ENCODE data around the gene SLX4IP.

The SLX4IP gene

DNA sequence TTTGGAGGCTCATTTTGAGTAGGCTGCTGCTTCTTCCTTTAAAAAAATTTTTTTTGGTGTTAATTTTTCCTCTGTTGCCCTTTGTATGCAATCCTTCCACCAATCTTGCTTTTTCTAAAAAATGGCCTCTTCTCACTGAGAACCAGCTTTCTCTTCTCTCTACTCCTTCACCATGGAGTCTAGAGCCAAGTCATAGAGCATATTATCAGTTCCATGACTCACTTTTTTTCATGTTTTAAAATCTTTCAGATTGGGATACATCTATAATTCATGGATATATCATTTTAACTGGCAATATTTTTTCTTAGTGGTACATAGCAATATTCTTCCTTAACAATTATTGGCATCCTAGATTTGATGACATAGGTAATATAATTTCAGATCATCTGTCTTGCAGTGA lies 62.7 kb downstream of the SLX4IP start:
- DNase-seq = no peak

DNA sequence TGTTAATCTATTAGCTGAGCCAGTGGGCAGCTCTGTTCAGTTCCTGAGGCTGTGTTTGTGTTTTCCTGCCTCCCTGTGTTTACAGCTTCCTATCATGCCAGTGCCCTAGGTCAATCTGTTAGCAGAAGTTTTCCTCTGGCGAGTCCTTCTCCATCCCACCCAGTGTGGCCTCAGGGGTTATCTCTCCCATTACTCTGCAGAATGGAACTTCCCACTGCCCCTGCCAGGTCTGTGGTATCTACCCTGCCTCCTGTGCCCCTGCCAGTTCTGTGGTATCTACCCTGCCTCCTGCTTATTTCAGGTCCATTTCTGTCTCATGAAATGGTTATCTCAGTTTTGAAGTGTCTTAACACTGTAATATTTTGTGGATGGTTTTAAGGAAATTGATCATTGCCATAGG lies 63.1 kb downstream of the SLX4IP start:
- DNase-seq = no peak

DNA sequence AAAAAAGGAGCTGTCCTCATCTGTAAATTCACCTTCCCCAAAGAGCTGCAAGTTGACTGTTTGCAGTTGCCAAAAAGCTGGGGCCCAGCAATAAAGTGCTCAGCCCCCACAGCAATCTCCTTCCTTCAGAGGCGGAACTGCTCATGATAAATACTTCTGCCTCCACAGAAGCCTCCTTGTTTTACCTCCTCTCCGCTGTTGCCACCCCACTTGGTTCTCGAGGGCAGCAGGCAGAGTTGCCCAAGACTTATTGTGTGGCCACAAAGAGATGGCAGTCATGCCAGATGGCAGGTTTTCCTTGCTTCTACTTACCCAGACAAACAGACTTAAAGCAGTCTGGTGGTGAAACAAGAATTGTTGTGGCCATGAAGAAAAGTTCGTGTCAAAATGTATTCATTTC lies 66.3 kb downstream of the SLX4IP start:
- DNase-seq = peak; percentile 23

DNA sequence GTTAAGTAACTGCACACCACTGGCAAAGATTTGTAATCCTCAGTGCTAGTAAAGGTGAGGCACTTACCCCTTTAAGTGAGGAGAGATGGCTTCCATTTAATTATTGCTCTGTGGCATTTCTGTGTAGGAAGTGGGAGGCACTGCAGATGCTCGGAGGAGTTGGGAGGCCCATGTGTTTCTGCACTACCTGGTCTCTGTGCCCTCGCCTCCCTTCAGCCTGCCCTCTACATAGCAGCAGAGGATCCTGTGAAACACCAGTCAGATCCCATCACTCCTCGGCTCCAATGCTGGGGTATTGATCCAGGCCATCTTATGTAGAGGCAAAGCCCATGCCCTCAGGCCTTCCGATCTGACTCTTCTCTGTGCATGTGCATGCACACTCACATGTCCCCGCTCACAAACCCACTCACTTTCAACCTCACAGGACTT lies 67.0 kb downstream of the SLX4IP start:
- DNase-seq = no peak

DNA sequence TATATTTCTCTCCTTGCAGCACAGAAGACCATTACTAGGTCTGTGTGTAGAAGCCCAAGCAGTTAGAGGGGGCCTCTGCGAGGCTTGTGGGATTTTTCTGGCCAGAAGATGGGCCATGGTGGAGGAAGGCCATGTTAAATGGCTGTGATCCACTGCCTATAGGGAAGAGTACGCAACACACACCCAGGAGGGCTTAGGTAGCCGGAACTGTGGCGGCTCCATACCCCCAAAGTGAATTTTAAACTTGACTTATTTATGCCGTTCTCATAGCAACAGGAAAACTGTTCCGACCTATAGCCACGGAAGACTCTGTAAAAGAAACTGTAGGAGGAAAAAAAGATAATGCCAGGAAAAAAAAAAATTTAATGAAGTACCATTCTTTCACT lies 69.5 kb downstream of the SLX4IP start:
- no peak for DNase-seq

DNA sequence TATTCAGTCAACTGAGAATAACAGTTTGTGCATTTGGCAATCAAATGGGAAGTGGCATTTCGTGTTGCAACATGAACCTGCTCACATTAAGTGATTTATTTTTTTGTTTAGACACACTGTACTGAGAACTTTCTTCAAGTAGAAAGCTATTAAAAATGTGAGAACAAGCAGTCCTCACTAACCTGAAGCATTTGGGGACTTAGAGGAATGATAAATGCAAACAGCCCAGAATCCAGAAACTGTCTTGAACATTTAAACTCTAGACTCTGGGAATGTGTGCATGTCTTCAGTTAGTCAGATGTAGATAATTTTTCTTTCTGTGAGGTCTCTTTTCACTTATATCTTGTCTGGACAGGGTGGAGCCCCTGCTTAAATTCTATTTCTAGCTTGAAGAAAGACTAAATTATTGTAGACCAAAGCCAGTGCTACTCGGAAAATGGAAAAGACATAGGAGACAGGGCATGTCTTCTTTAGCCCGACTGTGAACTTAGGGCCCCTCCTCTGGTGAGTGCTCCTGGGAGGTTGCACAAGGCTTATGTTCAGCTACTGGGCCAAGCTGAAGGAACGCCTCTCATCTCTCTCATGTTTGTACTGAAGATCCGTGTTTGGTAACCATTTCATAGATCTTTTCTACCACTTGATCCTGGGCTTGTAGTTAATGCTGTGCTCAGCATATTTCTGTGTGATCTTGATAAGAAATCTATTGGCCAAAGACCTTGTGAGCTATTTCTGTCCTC lies 70.1 kb downstream of the SLX4IP start:
- no peak for DNase-seq

DNA sequence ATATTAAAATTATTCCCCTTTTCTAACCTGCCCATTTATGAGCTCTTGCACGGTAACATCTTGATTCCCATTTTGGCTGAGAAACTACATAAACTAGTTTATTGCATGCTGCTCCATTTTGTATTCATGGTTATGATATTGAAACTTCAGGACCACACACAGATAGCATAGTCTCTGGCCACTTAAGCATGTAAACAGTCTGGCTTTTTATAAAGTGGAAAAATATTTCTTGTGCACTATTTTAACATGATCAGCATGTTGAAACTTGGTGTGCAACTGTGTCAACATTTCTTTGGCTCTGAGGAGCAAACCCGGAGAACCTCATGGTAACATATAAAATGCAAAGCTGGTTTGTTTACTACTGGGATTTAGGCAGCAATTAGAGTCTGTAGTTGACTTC lies 70.7 kb downstream of the SLX4IP start:
- no peak for DNase-seq

DNA sequence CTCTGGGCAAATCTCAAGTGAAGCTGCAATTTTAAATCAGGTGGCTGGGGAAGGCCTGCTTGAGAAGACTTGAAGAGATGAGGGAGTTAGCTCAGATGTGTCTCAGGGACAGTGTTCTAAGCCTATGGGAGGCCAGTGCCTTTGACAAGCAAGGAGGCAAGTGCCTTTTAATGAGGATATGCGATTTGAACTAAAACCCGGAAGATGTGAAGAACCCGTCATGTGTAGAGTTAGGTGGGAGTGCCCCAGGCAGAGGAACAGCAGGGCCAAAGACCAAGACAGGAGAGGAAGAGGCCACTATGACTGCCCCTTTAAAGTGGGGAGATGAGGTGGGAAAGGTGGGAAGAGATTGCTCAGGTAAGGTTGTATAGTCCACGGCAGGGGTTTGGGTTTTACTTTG lies 71.9 kb downstream of the SLX4IP start:
- DNase-seq = no peak

DNA sequence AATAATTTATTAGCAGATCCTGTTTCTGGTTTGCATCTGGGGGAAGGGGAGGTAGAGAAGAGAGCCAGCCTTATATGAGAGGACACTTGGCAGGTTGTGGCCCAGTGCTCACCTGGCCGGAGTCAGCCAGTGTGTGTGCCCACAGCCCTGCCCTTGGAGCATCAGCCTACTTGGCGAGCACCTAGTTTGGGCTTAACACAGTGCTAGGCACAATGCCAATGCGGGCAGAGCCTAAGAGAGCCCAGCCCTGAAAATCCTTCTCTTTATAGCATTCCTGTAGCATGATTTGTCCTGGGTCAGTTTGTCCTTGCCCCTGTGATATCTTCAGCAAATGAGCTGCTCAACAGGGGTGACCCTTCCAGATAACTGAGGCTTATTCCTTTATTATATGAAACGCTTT lies 73.0 kb downstream of the SLX4IP start:
- no peak for DNase-seq

DNA sequence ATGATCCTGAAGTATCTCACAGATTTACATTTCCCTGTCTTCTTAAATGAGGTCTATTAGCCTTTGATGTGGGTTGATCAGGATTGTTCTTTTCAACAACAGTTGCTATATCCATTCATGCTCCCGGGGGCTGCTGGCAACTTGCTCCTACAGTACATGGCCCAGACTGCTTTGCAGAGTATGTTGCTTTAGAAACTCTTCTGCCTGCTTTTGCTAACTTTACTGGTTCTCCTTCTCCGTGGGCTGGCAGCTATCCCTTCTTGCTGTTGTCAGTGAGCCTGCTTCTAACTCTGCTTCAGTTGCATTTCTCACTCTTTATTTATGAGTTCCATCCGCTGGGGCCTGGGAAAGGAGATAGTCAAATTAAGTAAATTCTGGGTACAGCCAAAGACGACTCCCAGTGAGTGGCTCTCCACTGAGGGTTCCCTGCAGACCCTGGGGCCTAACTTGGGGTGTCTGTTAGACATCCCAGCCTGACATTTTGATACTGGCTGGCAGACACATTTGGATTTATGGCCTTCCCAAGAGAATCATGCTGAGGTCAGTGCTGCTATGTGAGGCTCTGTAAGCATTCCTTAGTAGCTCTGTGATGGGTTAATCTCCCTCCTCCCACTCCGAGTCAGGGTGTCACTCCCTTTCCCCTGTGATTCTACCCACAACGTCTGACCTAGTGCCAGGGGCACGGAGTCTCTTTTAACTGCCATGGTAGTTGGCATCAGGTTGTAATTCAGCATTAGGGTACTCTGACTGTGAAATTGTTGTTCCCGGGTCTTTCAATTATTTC lies 73.6 kb downstream of the SLX4IP start:
- no peak for DNase-seq

DNA sequence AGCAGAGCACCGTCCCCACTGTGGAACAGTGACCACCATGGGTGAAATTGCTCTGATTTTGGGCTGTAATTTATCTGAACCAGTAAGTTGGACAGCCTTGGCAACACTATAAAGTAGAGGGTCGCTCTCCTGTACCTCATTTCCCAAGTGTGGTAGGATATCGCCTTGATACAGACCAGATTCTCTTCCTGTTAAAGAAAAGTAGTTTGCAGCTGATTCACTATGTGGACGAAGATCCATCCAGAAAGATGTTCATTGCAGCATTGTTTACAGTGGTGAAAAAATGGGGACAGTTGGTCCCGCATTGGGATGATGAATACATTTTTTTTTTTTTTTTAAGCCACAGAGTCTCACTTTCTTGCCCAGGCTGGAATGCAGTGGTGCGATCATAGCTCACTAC lies 74.3 kb downstream of the SLX4IP start:
- DNase-seq = no peak

DNA sequence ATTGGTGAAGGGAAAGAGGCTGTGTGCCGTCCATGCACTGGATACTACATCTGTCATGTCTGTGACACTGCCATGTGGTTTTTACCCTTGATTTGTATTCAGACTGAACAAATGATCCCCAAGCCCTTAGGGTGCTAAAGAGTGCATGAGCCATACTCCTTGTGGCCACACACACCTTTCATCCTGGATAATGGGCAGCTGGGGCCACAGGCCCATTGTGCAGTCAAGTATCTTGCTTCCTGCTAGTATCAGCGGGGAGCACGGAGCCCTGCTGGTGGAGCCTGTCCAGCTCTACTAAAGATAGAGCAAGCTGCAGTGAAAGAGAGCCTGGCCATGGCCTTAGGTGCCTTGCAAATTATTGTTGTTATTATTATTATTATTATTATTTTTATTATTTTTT lies 75.1 kb downstream of the SLX4IP start:
- no peak for DNase-seq

DNA sequence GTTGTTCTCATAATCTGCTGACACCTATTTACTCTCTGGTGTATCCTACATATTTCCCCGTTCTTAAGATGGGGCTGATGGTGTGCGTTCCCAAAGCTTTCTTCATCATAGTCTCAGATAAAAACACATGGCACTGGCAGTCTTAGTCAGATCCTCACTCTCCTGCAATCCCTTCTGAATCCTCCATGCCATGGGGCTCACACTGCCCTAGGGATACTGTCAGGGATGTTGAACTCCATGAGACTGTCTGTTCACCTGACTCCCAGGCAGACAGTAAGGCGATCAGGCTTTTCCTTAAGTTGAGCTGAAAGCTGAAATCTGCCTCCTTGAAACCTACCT lies 76.0 kb downstream of the SLX4IP start:
- no peak for DNase-seq

DNA sequence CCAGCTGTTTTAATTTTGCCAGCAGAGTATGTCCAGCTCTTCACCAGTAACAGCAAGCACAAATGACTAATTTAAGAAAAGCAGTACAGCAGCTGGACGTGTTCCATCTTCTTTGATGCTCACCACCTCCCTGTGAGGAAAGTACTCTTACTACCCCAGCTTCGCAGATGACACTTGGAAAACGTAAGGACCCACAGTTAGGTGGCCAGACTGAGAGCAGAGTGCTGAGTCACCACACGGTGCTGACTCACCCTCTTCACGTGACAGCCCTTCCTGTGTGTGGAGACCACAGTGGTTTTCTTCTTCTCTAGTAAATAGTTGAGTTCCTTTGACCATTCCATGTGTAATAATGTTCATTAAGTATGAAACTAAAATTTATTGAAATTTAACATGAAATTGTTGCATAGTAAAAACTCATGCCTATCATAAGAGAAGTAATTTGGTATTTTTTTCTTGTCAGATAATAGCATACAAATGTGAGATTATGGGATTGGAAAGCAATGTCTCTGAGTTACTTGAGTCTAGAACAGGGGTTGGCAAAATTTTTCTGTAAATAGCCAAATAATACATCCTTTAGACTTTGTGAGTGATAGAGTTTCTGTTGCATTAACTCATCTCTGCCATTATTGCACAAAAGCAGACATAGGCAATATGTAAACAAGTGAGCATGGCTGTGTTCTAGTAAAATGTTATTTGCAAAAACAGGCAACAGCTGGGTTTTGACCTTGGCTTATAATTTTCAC lies 76.6 kb downstream of the SLX4IP start:
- DNase-seq = peak; percentile 83

DNA sequence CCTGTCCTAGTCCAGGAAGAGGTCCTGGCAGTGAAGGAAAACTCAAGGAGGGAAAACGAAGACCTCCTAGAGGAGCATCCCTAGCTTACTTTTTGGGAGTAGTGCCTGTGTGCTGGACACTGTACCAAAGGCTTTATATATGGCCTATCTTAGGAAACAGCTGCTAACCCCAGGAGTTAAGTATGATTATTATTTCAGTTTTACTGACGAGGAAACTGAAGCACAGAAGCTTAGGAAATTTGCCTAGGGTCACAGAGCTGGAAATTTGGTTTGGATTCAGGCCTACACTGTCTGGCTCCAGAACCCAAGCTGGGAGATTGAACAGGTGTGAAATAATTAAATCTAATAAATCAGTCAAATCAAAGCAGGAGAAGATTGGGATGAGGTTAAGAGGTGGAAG lies 78.0 kb downstream of the SLX4IP start:
- no peak for DNase-seq

DNA sequence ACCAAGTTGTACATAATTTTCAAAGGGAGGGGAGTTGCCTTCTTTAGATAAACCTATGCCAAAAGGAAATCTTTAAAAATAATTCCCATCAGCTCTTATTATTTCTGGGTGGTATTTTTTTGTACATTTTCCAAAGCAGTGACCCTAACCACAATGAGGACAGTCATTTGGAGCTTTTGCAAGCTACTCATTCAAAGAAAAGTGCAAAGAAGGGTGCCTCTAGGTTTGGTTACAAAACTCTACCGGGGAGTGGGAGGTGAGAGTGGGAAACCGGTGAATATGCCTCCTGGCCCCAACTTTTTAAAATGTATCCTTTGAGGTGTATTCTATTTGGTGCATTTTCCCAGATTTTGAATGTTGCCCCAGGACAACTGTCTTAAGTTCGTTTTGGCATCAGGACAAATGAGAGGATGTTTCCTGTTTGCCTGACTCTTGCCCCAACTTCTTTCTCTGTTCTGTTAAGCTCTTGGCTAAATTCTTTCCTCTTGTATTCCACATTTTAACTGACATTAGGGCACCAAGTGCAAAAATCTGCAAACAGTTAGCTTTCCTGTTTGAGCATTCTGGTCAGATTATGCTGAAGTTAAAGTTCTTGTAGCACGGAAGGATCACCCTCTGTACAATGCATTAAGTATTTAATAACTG lies 78.9 kb downstream of the SLX4IP start:
- no peak for DNase-seq

DNA sequence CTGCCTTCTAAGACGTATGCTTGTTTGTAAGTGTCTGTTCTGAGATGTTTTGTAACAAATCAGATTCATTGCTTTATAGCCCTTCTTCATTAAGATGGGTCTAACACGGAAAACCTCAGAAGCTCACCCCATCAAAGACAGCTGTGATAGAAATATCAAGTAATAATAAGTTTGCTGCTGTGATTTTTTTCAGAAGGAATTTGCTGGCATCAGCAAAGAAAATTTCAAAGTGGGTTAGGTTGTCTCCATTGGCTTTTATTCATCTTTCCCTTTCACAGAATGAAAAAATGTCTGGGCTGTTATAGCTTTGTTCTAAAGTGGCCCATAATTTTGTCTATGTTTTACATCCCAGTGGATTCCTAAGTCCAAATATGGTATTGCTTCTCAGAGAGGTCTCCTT lies 81.4 kb downstream of the SLX4IP start:
- DNase-seq = no peak

DNA sequence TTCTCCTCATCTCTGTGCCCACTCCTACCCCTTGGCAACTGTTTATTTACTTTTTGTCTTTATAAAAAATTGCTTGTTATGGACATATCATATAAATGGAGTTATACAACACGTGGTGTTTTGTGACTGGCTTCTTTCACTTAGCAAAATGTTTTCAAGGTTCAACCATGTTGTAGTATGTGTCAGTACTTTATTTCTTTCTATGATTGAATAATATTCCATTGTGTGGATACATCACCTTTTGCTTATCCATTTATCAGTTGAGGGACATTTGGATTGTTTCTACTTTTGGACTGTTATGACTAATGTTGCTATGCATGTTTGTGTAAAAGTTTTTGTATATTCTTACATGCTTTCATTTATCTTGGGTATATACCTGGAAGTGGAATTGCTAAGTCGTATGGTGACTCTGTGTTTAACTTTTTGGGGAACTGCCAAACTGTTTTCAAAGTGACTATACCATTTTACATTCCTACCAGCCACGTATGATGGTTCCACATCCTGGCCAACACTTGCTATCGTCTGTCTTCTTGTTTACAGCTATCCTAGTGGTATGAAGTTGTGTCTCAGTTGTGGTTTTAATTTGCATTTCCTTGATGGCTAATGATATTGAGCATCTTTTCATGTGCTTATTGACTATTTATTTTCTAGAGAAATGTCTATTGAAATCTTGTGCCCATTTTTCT lies 84.4 kb downstream of the SLX4IP start:
- DNase-seq = no peak

DNA sequence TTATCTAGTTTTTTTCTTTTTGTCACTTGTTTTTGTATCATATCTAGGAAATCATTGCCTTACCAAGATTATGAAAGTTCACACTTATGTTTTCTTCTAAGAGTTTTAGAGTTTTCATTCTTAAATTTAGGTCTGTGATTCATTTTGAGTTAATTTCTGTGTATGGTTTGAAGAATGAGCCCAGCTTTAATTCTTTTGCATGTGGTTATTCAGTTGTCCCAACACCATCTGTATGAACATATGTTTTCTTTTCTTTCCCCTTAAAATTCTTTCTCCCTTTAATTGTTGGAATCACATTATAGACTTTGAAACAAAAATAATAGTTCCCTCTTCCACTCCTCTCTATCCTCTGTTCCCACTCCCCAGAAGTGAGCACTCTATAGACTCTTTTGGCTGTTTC lies 85.4 kb downstream of the SLX4IP start:
- DNase-seq = no peak

DNA sequence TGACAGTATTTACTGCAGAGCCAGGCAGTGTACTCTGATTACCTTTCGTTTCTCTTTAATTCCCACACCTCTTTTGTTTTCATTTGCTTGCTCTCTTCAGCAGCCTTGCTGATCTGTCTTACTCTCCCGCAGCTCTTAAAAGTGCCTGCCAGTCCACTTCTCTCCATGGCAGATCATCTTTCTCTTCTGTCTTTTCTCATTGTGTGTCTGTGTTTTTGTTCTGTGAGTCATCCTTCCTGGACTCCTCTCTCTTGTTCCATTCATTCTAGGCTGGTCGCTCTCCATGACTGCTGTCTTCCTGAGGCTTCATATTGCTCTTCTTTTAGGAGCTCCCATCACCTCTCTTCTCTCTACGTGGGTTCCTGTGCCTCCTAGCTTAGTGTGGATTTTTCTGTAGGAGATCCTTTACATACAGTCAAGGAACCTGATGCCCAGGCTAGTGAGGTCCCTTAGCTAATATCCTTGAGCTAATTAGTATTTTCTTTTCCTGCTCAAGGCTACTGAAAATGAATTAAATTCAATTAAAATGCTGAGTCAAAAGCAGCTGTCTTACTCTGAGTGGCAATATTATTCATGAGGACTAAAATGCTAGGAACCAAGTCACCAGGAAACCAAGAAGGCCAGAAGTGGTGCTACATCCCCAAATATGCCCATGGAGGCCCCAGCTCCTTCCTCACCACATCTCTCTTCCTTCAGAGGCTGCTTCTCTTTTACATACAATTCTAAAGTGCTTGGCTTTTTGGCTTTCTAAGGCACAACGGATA lies 86.1 kb downstream of the SLX4IP start:
- DNase-seq = no peak

DNA sequence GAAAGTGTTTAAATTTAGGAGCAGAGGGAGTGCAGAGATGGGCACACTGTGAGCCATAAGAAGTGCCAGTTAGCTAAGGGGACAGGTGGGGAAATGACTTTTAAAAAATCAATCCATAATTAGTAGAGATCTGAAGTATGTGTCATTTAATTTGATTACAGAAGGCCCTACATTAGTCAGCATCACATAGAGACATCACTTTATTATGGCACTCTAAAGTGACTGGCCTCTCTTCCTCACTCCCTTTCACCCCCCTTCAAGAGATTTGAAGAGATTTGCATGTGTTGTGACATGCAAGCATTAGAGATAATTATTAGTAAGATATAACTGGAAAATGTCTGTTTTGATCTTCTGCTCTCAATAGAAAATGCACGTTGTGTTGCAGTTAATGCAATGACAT lies 86.7 kb downstream of the SLX4IP start:
- no peak for DNase-seq

DNA sequence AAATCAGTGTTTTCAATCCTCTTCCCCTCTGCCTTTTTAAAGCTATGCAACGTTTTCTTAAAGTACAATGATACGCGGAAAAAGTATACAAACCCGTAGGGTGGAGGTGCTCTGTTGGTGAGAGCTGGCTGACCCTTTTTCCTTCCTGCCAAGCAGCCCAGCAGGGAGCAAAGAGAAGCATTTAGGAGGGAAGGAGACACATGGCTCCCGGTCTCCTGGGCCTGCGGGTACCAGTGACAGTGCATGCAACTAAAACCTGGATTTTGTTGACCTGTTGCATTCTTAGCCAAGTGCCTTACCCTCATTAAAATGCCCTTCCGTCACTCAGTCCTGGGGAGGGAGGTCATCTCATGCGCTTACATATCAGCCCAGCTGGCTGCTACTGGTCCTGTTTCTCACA lies 87.2 kb downstream of the SLX4IP start:
- DNase-seq = no peak

All from CD4-positive, alpha-beta T cell treated with Interleukin-15 for 1 hour (primary cell).